ENCODE results near the gene SOX21. TPM values are rescaled to one million over a fixed set of nuclear protein-coding genes. Genes with fewer than 3 reads are reported as not detected.

Gene SOX21
- 0.61 to 1.3 TPM (median 1.3 TPM) in 5 replicates for total RNA-seq (2022; extraction: Qiagen RNA extraction; ENCODE audit: low read depth)

DNA sequence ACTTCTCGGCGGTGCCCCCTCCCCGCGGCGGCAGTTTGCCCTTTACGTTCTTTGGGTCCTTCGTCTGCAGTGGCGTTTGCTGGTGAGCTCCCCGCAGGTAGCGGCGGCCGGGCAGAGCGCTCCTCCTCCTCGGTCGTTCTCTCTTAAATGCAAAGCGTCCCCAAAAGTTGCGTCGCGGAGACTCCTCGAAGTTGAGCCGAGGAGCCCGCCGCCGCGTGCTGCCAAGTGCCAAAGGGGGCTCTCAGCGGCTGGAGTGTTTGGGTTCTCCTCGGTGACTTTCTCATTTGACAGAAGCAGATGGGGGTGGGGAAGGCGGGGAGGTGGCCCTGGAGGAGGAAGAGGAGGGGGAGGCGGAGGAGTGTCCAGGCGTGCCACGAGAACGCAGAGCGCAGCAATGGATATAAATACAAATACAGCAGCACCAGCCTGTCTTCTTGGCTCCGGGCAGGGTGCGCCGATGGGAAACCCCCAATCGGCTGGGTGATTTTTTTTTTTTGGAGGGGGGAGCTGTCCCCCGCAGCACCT, at the start of gene SOX21:
Gene SOX21, minus strand, starts transcription at position 259 of the 525 bp plus-strand sequence. CDS start 496 bp downstream, outside the sequence.

Other genes with a start within 250 kb of the SOX21 start
- gene DCT, start 232.9 kb downstream of the SOX21 start, total RNA-seq (2022; extraction: Qiagen RNA extraction; ENCODE audit: low read depth): not detected in 5 replicates
- 4.5 to 10.5 TPM (median 8.7 TPM) in 5 replicates for gene TGDS, start 116.4 kb downstream of the SOX21 start, total RNA-seq (2022; extraction: Qiagen RNA extraction; ENCODE audit: low read depth)
- gene GPR180, start 110.7 kb downstream of the SOX21 start, total RNA-seq (2022; extraction: Qiagen RNA extraction; ENCODE audit: low read depth): 1.2 to 3.5 TPM (median 3.3 TPM) in 5 replicates

Data from A549 treated with RU486 at 1 μM for 4 hours (cell line).